IPS-18c (cell line): Measurements from ENCODE around the gene CA10.

ENCODE experiments used
- H3K4me3 ChIP-seq: 2 replicates; pipeline ENCODE4 v1.7.0; 2013; ENCODE audit warnings: low read depth, mild to moderate bottlenecking, low read length, moderate library complexity; ENCODE audit not compliant: insufficient read depth
- H3K9me3 ChIP-seq: one replicate; pipeline ENCODE4 v1.6.1; 2013; ENCODE audit warnings: mild to moderate bottlenecking, low read length, moderate library complexity; ENCODE audit not compliant: control insufficient read depth, insufficient read depth

Gene CA10

GRCh38 chr17:52158450-52159042 is at the start of gene CA10:
TSS of gene CA10 (minus strand) at chr17:52158714.
- Histone ChIP-seq H3K4me3 (peak within 1 kb of the TSS; percentile 62), H3K9me3 (peaks cover 2% of the 10 kb centered on the region)

DNA sequence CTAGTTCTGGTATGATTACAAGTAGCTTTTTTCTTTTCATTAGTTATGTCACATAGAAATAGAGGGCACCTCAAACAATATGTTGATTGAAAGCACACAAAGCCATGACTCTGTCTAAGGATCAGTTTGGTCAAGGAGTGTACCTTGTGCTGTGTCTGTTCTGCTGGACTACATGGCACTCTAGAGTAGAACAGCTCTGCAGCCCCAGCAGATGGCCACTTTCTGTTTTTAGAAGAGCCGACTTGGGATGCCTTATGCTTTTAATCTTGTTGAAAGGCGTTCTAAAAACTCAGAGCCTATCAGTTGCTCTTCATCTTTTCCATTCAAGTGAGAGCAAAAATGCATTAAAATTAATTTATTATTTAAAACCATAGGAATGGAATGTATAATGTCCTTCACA is 49.3 kb upstream of the CA10 start:
- H3K9me3 ChIP-seq = no peaks in the 10 kb centered on the region
- no peak overlapping the region for H3K4me3 ChIP-seq

DNA sequence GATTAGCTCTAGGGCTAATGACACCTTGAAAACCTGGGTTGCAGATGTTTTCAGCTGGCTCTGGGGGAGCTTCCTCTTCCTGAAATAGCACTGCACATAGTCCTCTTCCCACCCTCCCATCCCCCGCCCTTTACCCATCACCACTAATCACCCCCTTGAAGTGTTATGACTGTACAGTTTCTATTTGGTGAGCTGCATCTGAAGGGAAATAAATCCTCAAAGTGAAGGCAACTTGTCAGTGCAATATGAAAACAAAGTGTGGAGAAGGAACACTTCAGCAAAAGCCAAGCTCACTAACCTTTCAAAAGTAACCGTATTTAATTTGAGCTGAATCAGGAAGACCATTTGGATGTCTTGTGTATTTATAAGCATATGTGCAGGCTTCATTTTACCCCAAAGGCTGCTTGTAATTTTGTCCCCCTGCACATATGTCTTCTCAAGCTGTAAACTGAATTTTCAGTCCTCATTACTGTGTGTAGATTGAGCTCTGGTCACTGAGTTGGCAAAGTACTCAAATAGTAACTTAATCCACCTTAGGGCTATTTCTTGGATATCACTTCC is 44.1 kb upstream of the CA10 start:
- H3K4me3 ChIP-seq = no peak overlapping the region
- H3K9me3 ChIP-seq = no peaks in the 10 kb centered on the region

DNA sequence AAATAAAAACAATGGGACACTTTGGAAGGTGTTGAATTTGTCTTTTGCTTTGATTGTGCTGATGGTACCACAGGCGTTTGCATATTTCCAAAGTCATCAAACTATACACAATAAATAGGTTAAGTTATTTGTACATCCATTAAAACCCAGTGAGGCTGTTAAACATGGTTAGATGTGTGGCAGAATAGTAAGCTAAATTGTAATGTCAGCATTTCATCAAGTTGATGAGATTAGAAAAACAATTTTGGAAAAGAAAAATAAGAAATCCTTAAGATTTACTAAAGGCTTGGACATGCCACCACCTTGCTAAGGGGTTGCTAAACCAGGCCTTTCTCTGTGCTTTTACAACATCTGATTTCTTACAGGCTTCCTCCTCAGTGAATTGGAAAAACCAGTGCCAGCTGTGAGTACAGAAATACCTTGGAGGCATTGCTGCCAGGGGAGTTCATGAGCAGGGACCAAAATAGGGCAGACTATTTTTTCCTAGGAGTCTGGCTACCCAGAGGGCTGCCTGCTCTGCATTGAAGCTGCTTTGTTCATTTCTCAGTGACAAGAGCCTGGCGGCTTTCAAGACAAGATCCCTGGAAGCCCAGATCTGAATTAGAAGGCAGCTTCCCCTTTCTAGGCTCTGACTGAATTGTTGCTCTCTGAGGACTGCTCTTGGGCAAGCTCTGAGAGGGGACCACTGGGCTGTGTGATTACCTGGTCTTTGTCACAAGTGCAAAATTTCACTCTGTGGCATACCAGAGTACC is 43.4 kb upstream of the CA10 start:
- no peaks in the 10 kb centered on the region for H3K9me3 ChIP-seq

DNA sequence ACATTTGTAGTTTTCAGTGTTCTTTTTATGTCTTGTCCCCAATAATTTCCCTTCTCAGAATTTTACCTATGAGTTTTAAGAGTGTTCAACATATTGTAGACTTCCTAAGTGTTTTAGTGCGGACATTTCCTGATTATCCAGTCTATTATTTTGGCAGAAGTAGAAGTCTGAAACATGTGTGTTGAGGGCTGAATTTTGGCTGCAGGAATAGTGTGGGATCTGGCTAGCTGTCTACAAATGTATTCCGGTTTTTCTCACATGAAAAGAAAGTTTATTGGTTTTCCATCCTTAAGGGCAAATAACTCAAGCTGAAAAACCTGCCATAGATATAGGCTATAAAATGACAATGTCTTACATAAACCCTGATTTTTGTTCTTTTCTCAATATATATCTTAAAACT is 33.0 kb upstream of the CA10 start:
- Histone ChIP-seq H3K4me3 (no peak overlapping the region), H3K9me3 (no peaks in the 10 kb centered on the region)

More for the DNA sequence above, 43.4 kb upstream of the CA10 start:
- H3K4me3 ChIP-seq = no peak overlapping the region

GRCh38 chr17:52181782-52182181 is 23.3 kb upstream of the CA10 start:
- no peaks in the 10 kb centered on the region for H3K9me3 ChIP-seq
- H3K4me3 ChIP-seq = no peak overlapping the region

GRCh38 chr17:52178012-52178411 is 19.5 kb upstream of the CA10 start:
- no peak overlapping the region for H3K4me3 ChIP-seq

GRCh38 chr17:52170963-52171572 is 12.6 kb upstream of the CA10 start:
- no peak overlapping the region for H3K4me3 ChIP-seq
- H3K9me3 ChIP-seq = no peaks in the 10 kb centered on the region

More at GRCh38 chr17:52178012-52178411, 19.5 kb upstream of the CA10 start:
- H3K9me3 ChIP-seq = no peaks in the 10 kb centered on the region

GRCh38 chr17:52160136-52160567 is 1.6 kb upstream of the CA10 start:
- Histone ChIP-seq H3K9me3 (peaks cover 2% of the 10 kb centered on the region), H3K4me3 (peak overlapping the region; percentile 62)

DNA sequence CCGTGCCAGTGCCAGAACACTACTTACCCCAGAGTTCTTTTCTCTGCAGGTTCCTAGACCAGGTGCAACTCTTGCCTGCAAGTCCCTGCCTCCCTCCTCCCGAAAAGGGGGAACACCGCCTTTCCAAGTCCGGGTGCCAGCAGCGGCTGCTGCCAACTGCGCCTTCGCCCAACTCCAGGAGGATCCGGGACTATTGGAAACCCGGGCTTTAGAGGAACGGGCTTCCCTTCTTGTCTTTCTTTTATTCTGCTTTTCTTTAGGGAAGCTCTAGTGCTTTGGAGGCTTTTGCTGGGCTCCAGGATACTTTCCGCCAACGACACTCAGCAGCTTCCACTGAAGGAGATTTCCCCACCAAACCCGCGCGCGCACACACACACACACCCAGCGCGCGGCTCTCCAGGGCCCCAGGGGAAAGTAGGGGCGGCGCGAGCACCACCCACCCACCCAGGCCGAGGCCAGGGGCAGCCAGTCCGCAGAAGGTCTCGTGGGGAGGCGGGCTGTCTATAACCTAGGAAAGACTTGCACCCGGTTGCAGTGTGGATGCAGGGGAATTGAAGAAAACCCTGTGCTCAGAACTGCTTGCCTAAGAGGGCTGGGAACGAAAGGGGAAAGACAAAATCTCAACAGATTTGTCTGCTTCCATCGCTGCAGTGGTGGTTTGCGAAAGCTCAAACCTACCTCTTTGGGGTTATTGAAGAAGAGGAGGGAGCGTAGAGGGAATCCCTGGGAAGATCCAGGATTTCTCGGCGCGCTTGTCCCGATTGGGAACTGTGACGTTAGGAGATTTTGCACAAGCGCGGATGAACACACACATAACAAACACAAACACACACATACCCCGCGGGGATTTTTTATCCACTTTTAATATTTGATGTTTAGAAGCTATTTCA is 977 bp upstream of the CA10 start:
- Histone ChIP-seq H3K4me3 (peak overlapping the region; percentile 62), H3K9me3 (peaks cover 2% of the 10 kb centered on the region)

GRCh38 chr17:52157603-52158449 is 688 bp downstream of the CA10 start:
- Histone ChIP-seq H3K9me3 (peaks cover 2% of the 10 kb centered on the region), H3K4me3 (peak overlapping the region; percentile 62)

DNA sequence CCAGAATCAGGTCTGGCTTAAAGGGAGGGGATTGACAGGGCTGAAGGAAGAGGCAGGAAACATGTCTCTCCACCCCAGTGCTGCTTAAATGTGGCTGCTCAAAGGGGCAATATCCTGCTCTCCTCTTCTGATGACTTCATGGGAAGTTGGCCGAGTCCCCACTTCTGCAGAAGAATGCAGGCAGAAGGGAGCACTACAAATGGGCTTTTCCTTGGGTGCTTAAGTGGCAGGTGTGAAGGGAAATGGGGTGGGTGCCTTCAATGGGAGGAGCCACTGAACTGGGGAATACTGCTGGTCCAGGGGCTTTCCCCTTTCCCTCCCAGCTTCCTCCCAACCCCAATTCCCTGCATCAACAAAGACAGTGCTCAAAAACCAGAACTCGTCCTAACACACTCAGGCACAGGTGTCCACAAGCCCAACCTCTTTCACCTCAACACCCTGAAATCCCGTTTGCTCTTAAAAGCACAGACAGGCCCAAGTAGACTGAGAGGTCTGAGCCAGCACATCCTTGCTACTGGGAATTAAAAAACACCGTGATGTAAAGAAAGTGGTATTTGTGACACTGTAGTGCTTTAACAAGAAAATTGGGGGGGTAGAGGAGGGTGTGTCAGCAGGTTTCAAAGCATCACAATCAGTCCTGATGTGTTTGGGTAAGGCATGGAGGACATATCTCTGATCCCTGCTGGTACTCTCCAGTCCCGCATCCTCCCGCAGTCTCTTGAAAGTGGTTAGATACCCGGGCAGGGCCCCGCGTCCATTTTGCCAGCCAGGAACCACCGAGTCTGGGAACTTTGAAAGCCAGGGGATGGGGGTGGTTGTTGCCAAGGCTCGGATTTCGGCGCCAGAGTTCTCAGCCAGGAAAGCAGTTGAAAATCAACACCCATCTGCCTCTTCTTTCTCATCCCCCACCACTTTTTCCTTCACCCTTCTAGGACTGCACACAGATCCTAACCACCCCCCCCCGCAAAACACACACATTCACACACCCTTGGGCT is 1.6 kb downstream of the CA10 start:
- peaks cover 2% of the 10 kb centered on the region for H3K9me3 ChIP-seq
- peak overlapping the region; percentile 62; the same call in 1 of the 2 replicates for H3K4me3 ChIP-seq

DNA sequence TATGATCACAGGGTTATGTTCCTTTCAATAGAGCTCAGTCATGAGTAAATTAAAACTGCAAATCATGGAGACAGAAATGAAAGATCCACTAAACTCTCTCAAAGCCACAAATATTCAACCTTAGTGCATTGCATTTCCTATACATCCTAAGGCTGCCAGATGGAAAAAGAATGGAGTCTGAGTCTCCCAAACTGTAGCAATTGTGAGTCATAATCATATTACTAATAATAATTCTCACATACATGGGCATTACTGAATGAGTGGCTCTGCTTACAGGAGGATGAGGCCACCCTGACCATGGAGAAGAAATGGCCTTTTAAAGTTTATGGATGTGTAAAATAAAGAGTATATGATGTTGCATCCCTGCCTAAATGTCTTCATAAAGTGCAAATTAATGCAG is 3.2 kb downstream of the CA10 start:
- peaks cover 2% of the 10 kb centered on the region for H3K9me3 ChIP-seq

DNA sequence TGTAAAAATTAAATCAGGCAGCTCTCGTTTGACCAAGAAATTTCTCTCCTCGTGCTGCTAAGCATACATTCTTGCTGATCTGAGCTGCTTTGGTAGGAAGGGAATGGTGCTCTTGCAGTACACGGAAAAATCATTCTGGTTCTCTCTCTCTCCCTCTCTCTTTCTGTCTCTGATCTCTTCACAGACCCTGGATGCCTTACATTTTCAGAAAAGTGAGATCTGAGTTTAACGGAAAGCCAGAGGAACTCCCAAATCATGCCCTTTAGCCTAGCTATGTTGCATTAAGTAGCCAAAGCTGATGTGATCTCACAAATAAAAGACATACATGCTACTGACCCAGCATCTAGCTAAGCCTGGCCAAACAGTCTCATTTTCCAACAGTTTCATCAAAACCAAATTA is 4.0 kb downstream of the CA10 start:
- Histone ChIP-seq H3K9me3 (no peaks in the 10 kb centered on the region), H3K4me3 (no peak overlapping the region)

More for the DNA sequence above, 3.2 kb downstream of the CA10 start:
- no peak overlapping the region for H3K4me3 ChIP-seq

DNA sequence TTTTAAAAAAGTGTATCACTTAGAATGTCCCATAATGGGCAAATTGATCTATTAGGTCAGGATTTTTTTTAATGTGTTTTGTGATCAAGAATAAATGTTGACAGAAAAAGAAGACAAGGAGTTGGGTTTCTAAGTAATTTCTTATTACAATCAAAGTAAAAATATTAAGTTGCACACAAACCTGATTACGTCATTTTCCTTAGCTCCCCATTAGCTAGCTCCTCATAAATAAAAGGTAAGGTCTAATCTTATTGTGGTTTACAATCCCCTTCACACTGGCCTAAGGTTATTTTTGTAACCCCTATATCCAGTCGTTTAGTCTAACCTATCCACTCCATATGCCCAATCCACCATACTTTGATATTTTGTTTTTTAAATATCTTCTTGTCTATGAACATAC is 7.6 kb downstream of the CA10 start:
- Histone ChIP-seq H3K4me3 (no peak overlapping the region), H3K9me3 (no peaks in the 10 kb centered on the region)
